H1 (cell line): ENCODE measurements around the gene KSR2. TPM values are rescaled to one million over a fixed set of nuclear protein-coding genes. Genes with fewer than 3 reads are reported as not detected.

ENCODE experiments used
- polyA plus RNA-seq, 7 experiments: library from polyadenylated mRNA; depleted of rRNA in 3 of 7; stranded (reverse) in 5 of 7; unstranded in 2 of 7; fragments of >200 nt in 5 of 7; fragments of 200-250 nt in 2 of 7; gene quantifications; 1 replicate in 5 of 7; 2 replicates in 1 of 7; 4 replicates in 1 of 7; pipeline versions ENCODE4 v1.2.1 to v1.2.3, GENCODE V29; 2011 to 2013; ENCODE audit warnings: missing spikeins in 2 of 7, mixed read lengths in 2 of 7
- total RNA-seq: library from RNA; stranded (reverse); fragmentation: NEBNext Ultra II Directional; extraction: Animal tissue kit (Norgen Biotek cat#: 25700); gene quantifications from 2 replicates; pipeline ENCODE4 v1.2.1, GENCODE V29; 2021
- TF ChIP-seq, protein P1 (sequence below): IDR thresholded peaks from 2 replicates; pipeline ENCODE4 v1.6.1; 2012; ENCODE audit warnings: inconsistent platforms

Gene KSR2
- total and polyA plus RNA-seq, 2 of the 8 experiments (the other 6 are each of a cell fraction or from before 2014, with no cell fraction given), result 0.74 to 2.2 TPM

DNA sequence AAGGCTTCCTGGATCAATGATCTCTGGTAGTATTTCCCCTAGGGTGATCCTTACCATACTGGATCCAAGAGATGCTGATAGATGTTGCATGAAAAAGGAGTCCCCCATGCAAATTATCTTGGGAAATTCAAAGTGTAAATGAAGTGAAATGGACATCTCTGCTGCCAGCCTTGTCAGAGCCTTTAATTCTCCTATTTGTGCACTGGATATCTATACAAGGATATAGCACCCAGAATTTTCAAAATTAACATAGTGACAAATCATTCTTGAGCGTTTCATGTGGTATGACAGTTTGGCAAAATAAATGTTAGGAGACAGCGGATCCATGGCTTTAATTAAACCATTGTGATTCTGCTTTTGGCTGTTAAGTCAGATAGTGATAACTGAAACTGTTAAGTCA, 260.9 kb downstream of the KSR2 start (continued):
- TF ChIP-seq, protein P1, sequence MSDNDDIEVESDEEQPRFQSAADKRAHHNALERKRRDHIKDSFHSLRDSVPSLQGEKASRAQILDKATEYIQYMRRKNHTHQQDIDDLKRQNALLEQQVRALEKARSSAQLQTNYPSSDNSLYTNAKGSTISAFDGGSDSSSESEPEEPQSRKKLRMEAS, result no peak
- TF ChIP-seq, all 59 proteins: peak for 0
